HCT116 (cell line): ENCODE results near the gene ADAM20. TPM values are rescaled to one million over a fixed set of nuclear protein-coding genes. Genes with fewer than 3 reads are reported as not detected.

Experiments
- ATAC-seq: fragments of 200-7000 bp; cut with Tn5 transposase; 2 replicates; pipeline ENCODE4 v1.9.1; 2020; ENCODE audit warnings: mild to moderate bottlenecking, moderate library complexity
- BruUV-seq: library from RNA; stranded (reverse); fragments of 400-500 nt; replicated peaks from 2 replicates; lab custom pipeline; 2021; lab: Mats Ljungman, UMichigan
- CTCF ChIA-PET: fragments of 300-600 bp; sonication (Branson Sonifier 250); formaldehyde crosslinking; loops from one replicate; lab custom pipeline; 2021; ENCODE audit warnings: antibody characterized with exemption; lab: Charles Lee
- POLR2A ChIA-PET: fragments of 300-600, 350-600 bp; sonication (Branson Sonifier 250); formaldehyde crosslinking; loops from one replicate; lab custom pipeline; 2021; ENCODE audit warnings: antibody characterized with exemption; lab: Charles Lee
- RAD21 ChIA-PET, 2 experiments: fragments of 300-600 bp; sonication (Branson Sonifier 250); formaldehyde crosslinking; loops; one replicate each; lab custom pipeline; 2023; ENCODE audit warnings: low total read pairs in 2 of 2; ENCODE audit not compliant: uncharacterized antibody in 2 of 2, unreplicated experiment in 2 of 2, low non-redundant PET in 1 of 2; lab: Charles Lee
- DNase-seq: peaks from one replicate; pipeline ENCODE4 v3.0.0-alpha.2; 2010; ENCODE audit warnings: low read depth, low spot score
- H2AFZ ChIP-seq: fragments of 200-600 bp; shearing (Covaris generic), sonication (generic); 2 replicates; pipeline ENCODE4 v1.6.1; 2017; ENCODE audit warnings: low read depth, mixed run types, mixed read lengths, antibody characterized with exemption, low read length; ENCODE audit not compliant: poor library complexity, severe bottlenecking
- H3K27ac ChIP-seq: 2 replicates; pipeline ENCODE4 v1.5.1; 2012; ENCODE audit warnings: low read depth, low read length
- H3K27me3 ChIP-seq: fragments of 200-600 bp; sonication (generic); 2 replicates; pipeline ENCODE4 v1.6.1; 2016; ENCODE audit warnings: mixed run types, low read length, mixed read lengths; ENCODE audit not compliant: insufficient read depth
- H3K36me3 ChIP-seq, 2 experiments: fragments of 200-500 bp in 1 of 2; fragments of 200-600 bp in 1 of 2; sonication (Bioruptor generic) in 1 of 2; sonication (generic) in 1 of 2; 2 replicates each; pipeline versions ENCODE4 v1.5.1 to v1.6.1; 2014 to 2016; ENCODE audit warnings: low read length in 2 of 2, inconsistent platforms in 1 of 2, mixed read lengths in 1 of 2, mixed run types in 1 of 2; ENCODE audit not compliant: insufficient read depth in 2 of 2, control insufficient read depth in 1 of 2
- H3K4me1 ChIP-seq, 2 experiments: fragments of 200-600 bp in 1 of 2; sonication (generic) in 1 of 2; 2 replicates each; pipeline versions ENCODE4 v1.5.1 to v1.6.1; 2012 to 2017; ENCODE audit warnings: low read length in 2 of 2, inconsistent platforms in 1 of 2, mild to moderate bottlenecking in 1 of 2, mixed read lengths in 1 of 2, mixed run types in 1 of 2, moderate library complexity in 1 of 2; ENCODE audit not compliant: insufficient read depth in 2 of 2, control insufficient read depth in 1 of 2
- H3K4me2 ChIP-seq: fragments of 200-600 bp; sonication (generic); 2 replicates; pipeline ENCODE4 v1.6.1; 2017; ENCODE audit warnings: mixed run types, low read length, mixed read lengths
- H3K4me3 ChIP-seq, 2 experiments: fragments of 200-600 bp in 1 of 2; sonication (generic) in 1 of 2; replicated peaks in 1 of 2; 2 replicates each; pipeline ENCODE4 v1.5.1; 2011 to 2016; ENCODE audit warnings: low read length in 2 of 2, control low read depth in 1 of 2, low read depth in 1 of 2, mild to moderate bottlenecking in 1 of 2, mixed read lengths in 1 of 2, mixed run types in 1 of 2
- H3K79me2 ChIP-seq: fragments of 200-600 bp; sonication (generic); 2 replicates; pipeline ENCODE4 v1.6.1; 2017; ENCODE audit warnings: mild to moderate bottlenecking, mixed run types, low read length, moderate library complexity, mixed read lengths; ENCODE audit not compliant: insufficient read depth
- H3K9ac ChIP-seq: fragments of 200-600 bp; sonication (generic); 2 replicates; pipeline ENCODE4 v1.6.1; 2016; ENCODE audit warnings: low read length, mixed read lengths
- H3K9me2 ChIP-seq: fragments of 200-600 bp; sonication (generic), shearing (Covaris generic); 2 replicates; pipeline ENCODE4 v1.6.1; 2017; ENCODE audit warnings: mixed run types, mild to moderate bottlenecking, moderate library complexity; ENCODE audit not compliant: insufficient read depth
- H3K9me3 ChIP-seq, 2 experiments: fragments of 200-500 bp in 1 of 2; fragments of 200-600 bp in 1 of 2; sonication (Bioruptor generic) in 1 of 2; sonication (generic) in 1 of 2; 2 replicates each; pipeline ENCODE4 v1.6.1; 2014 to 2017; ENCODE audit warnings: low read length in 2 of 2, mixed read lengths in 2 of 2, inconsistent platforms in 1 of 2, low read depth in 1 of 2, mild to moderate bottlenecking in 1 of 2, mixed run types in 1 of 2, moderate library complexity in 1 of 2; ENCODE audit not compliant: control insufficient read depth in 1 of 2, insufficient read depth in 1 of 2
- H4K20me1 ChIP-seq: fragments of 200-600 bp; sonication (generic), shearing (Covaris generic); 2 replicates; pipeline ENCODE4 v1.6.1; 2017; ENCODE audit warnings: mixed run types, mild to moderate bottlenecking, moderate library complexity; ENCODE audit not compliant: insufficient read depth
- ATF3 ChIP-seq: IDR thresholded peaks from 2 replicates; pipeline ENCODE4 v1.6.1; 2012
- CEBPB ChIP-seq: IDR thresholded peaks from 2 replicates; pipeline ENCODE4 v1.6.1; 2012; ENCODE audit warnings: low read depth
- CTCF ChIP-seq, 3 experiments: fragments of 200-600 bp in 1 of 3; sonication (generic) in 1 of 3; IDR thresholded peaks in 2 of 3; conservative IDR thresholded peaks in 1 of 3; 2 replicates each; pipeline ENCODE4 v1.5.1; 2012 to 2017; ENCODE audit warnings: low read depth in 2 of 3, low read length in 2 of 3, antibody characterized with exemption in 1 of 3, borderline replicate concordance in 1 of 3, control low read depth in 1 of 3, mild to moderate bottlenecking in 1 of 3, mixed read lengths in 1 of 3, mixed run types in 1 of 3, moderate library complexity in 1 of 3; ENCODE audit not compliant: insufficient read depth in 1 of 3
- EGR1 ChIP-seq: IDR thresholded peaks from 2 replicates; pipeline ENCODE4 v1.6.1; 2012; ENCODE audit warnings: low read depth
- EZH2phosphoT487 ChIP-seq: fragments of 200-600 bp; IDR thresholded peaks from 2 replicates; pipeline ENCODE4 v1.6.1; 2018; ENCODE audit warnings: antibody characterized with exemption, borderline replicate concordance
- FOSL1 ChIP-seq: IDR thresholded peaks from 2 replicates; pipeline ENCODE4 v1.6.1; 2012; ENCODE audit warnings: low read depth
- JUND ChIP-seq: IDR thresholded peaks from 2 replicates; pipeline ENCODE4 v1.6.1; 2012
- POLR2AphosphoS5 ChIP-seq: IDR thresholded peaks from 2 replicates; pipeline ENCODE4 v1.6.1; 2011; ENCODE audit warnings: mild to moderate bottlenecking, low read depth, low read length, moderate library complexity
- SP1 ChIP-seq: IDR thresholded peaks from 2 replicates; pipeline ENCODE4 v1.6.1; 2012; ENCODE audit warnings: low read depth
- SRF ChIP-seq: IDR thresholded peaks from 2 replicates; pipeline ENCODE4 v1.6.1; 2012; ENCODE audit warnings: low read depth
- TCF7L2 ChIP-seq: IDR thresholded peaks from 2 replicates; pipeline ENCODE4 v1.7.0; 2011; ENCODE audit warnings: borderline replicate concordance, inconsistent platforms; ENCODE audit not compliant: insufficient read depth, insufficient read length; ENCODE audit errors: extremely low read depth
- YY1 ChIP-seq: IDR thresholded peaks from 2 replicates; pipeline ENCODE4 v1.6.1; 2011; ENCODE audit warnings: low read length, low read depth, moderate library complexity, mild to moderate bottlenecking; ENCODE audit not compliant: insufficient replicate concordance; ENCODE audit errors: extremely low read depth
- ZBTB33 ChIP-seq: IDR thresholded peaks from 2 replicates; pipeline ENCODE4 v1.6.1; 2011; ENCODE audit warnings: mild to moderate bottlenecking, low read length, moderate library complexity; ENCODE audit not compliant: insufficient replicate concordance; ENCODE audit errors: extremely low read depth
- intact Hi-C: fragments of 100-400 bp; cut with micrococcal nuclease; formaldehyde crosslinking; loops from 2 replicates; pipeline ENCODE4 v1.10.0; 2022
- total RNA-seq: library from RNA; stranded (reverse); gene quantifications from one replicate; pipeline ENCODE4 v1.2.1, GENCODE V29; 2021; ENCODE audit not compliant: unreplicated experiment

ADAM20 gene
- total RNA-seq, 1 experiment from 2014 or later, result 0.57 TPM

- POLR2A ChIA-PET, result no interaction called here
Measured at GRCh38 chr14:70530417-70530816, 4.4 kb downstream of the ADAM20 start.

More at GRCh38 chr14:70530417-70530816, 4.4 kb downstream of the ADAM20 start:
- ATAC-seq (no peak), DNase-seq (no peak)
- intact Hi-C loops, result no loop called here
- Histone ChIP-seq H3K27ac (no peak overlapping the region), H3K27me3 (no peaks in the 10 kb centered on the region), H3K9me2 (no peaks in the 10 kb centered on the region), H3K36me3 (no peaks in the 10 kb centered on the region), H4K20me1 (no peaks in the 10 kb centered on the region), H3K79me2 (no peaks in the 10 kb centered on the region), H3K4me1 (no peaks in the 10 kb centered on the region), H3K9me3 (no peaks in the 10 kb centered on the region), H2AFZ (no peak overlapping the region), H3K4me2 (no peak overlapping the region), H3K4me3 (no peak overlapping the region), H3K9ac (no peak overlapping the region)
- CTCF ChIA-PET, result no interaction called here
- RAD21 ChIA-PET, result no interaction called here
- no TSS peak for BruUV-seq
- TF ChIP-seq EZH2phosphoT487, result no peak
- TF ChIP-seq CTCF (IDR thresholded peaks at IDR 0.05 in 2 of 3, conservative IDR thresholded peaks at IDR 0.05 in 1 of 3; ENCODE audit: borderline replicate concordance in 1 of 3, insufficient read depth in 1 of 3, low read depth in 2 of 3, low read length in 2 of 3), result no peak
- TF ChIP-seq TCF7L2, result no peak
- TF ChIP-seq SRF, result no peak
- no peak for TF ChIP-seq ZBTB33
- TF ChIP-seq JUND, result no peak
- no peak for TF ChIP-seq EGR1
- no peak for TF ChIP-seq YY1
- no peak for TF ChIP-seq POLR2AphosphoS5
- no peak for TF ChIP-seq SP1
- no peak for TF ChIP-seq FOSL1
- TF ChIP-seq ATF3, result no peak
- TF ChIP-seq CEBPB, result no peak
